HG03025 (cell line): ENCODE results near the gene PTGDR.

Experiments used
- ATAC-seq: cut with Tn5 transposase; IDR thresholded peaks from one replicate; pipeline ENCODE4 v1.9.1; 2021; ENCODE audit warnings: mild to moderate bottlenecking, moderate library complexity; ENCODE audit not compliant: unreplicated experiment, low FRiP score

Gene PTGDR

GRCh38 chr14:52262600-52262999 lies 4.9 kb upstream of the PTGDR start:
- ATAC-seq: no peak

GRCh38 chr14:52263190-52263589 lies 4.3 kb upstream of the PTGDR start:
- ATAC-seq: no peak

GRCh38 chr14:52265253-52265652 lies 2.2 kb upstream of the PTGDR start:
- no peak for ATAC-seq

- ATAC-seq: no peak
Observed at GRCh38 chr14:52266179-52266578, 1.3 kb upstream of the PTGDR start.

- ATAC-seq: no peak
Observed at GRCh38 chr14:52266782-52267181, 716 bp upstream of the PTGDR start.

- no peak for ATAC-seq
Observed at GRCh38 chr14:52268279-52269061, 972 bp downstream of the PTGDR start.

- ATAC-seq: no peak
Observed at GRCh38 chr14:52269100-52269499, 1.6 kb downstream of the PTGDR start.

- no peak for ATAC-seq
Observed at GRCh38 chr14:52269982-52270381, 2.5 kb downstream of the PTGDR start.

GRCh38 chr14:52271538-52271937 lies 4.0 kb downstream of the PTGDR start:
- ATAC-seq: no peak

GRCh38 chr14:52272375-52272774 lies 4.9 kb downstream of the PTGDR start:
- ATAC-seq: no peak

GRCh38 chr14:52275372-52275771 lies 7.9 kb downstream of the PTGDR start:
- no peak for ATAC-seq

GRCh38 chr14:52277552-52277951 lies 10.1 kb downstream of the PTGDR start:
- no peak for ATAC-seq

- ATAC-seq: no peak
Observed at GRCh38 chr14:52279408-52279807, 11.9 kb downstream of the PTGDR start.

- ATAC-seq: no peak
Observed at GRCh38 chr14:52283099-52283498, 15.6 kb downstream of the PTGDR start.

GRCh38 chr14:52286661-52287649 lies 19.5 kb downstream of the PTGDR start:
- ATAC-seq: no peak

- ATAC-seq: no peak
Observed at GRCh38 chr14:52296378-52296777, 28.9 kb downstream of the PTGDR start.

- ATAC-seq: no peak
Observed at GRCh38 chr14:52298795-52299194, 31.3 kb downstream of the PTGDR start.

GRCh38 chr14:52299692-52300278 lies 32.3 kb downstream of the PTGDR start:
- ATAC-seq: no peak

- no peak for ATAC-seq
Observed at GRCh38 chr14:52303236-52303635, 35.7 kb downstream of the PTGDR start.

- no peak for ATAC-seq
Observed at GRCh38 chr14:52304248-52304904, 36.9 kb downstream of the PTGDR start.

- no peak for ATAC-seq
Observed at GRCh38 chr14:52305014-52305413, 37.5 kb downstream of the PTGDR start.
